ENCODE data around the gene PAX5.
A peak's percentile ranks its signal among the peaks of the same experiment; 100 is the strongest.

PAX5 gene

GRCh38 chr9:36842560-36843530 lies 191.2 kb downstream of the PAX5 start:
- DNase-seq (ENCODE audit: insufficient read length, low spot score) (no peak), FAIRE-seq (no peak)

GRCh38 chr9:36840898-36841536 lies 193.1 kb downstream of the PAX5 start:
- DNase-seq (ENCODE audit: insufficient read length, low spot score), result no peak

GRCh38 chr9:36839131-36839885 lies 194.8 kb downstream of the PAX5 start:
- DNase-seq (ENCODE audit: insufficient read length, low spot score), result no peak
- no peak for FAIRE-seq

More at GRCh38 chr9:36840898-36841536, 193.1 kb downstream of the PAX5 start:
- FAIRE-seq, result no peak

- no peak for FAIRE-seq
- no peak for DNase-seq (ENCODE audit: insufficient read length, low spot score)
Observed at GRCh38 chr9:36837431-36838405, 196.3 kb downstream of the PAX5 start.

GRCh38 chr9:36836486-36836885 lies 197.6 kb downstream of the PAX5 start:
- DNase-seq (ENCODE audit: insufficient read length, low spot score), result no peak

GRCh38 chr9:36835271-36835996 lies 198.6 kb downstream of the PAX5 start:
- FAIRE-seq, result no peak
- no peak for DNase-seq (ENCODE audit: insufficient read length, low spot score)

More at GRCh38 chr9:36836486-36836885, 197.6 kb downstream of the PAX5 start:
- FAIRE-seq, result no peak

GRCh38 chr9:36834736-36835135 lies 199.3 kb downstream of the PAX5 start:
- FAIRE-seq (no peak), DNase-seq (ENCODE audit: insufficient read length, low spot score) (no peak)

GRCh38 chr9:36833954-36834353 lies 200.1 kb downstream of the PAX5 start:
- DNase-seq (ENCODE audit: insufficient read length, low spot score) (no peak), FAIRE-seq (no peak)

GRCh38 chr9:36832164-36832795 lies 201.8 kb downstream of the PAX5 start:
- FAIRE-seq (peak; percentile 59), DNase-seq (ENCODE audit: insufficient read length, low spot score) (no peak)

- DNase-seq (ENCODE audit: insufficient read length, low spot score) (no peak), FAIRE-seq (no peak)
Observed at GRCh38 chr9:36831381-36832161, 202.5 kb downstream of the PAX5 start.

GRCh38 chr9:36828611-36829013 lies 205.5 kb downstream of the PAX5 start:
- FAIRE-seq (no peak), DNase-seq (ENCODE audit: insufficient read length, low spot score) (no peak)

GRCh38 chr9:36827593-36827992 lies 206.5 kb downstream of the PAX5 start:
- DNase-seq (ENCODE audit: insufficient read length, low spot score) (no peak), FAIRE-seq (no peak)

GRCh38 chr9:36826581-36826980 lies 207.5 kb downstream of the PAX5 start:
- no peak for DNase-seq (ENCODE audit: insufficient read length, low spot score)
- no peak for FAIRE-seq

GRCh38 chr9:36825179-36825578 lies 208.9 kb downstream of the PAX5 start:
- FAIRE-seq, result no peak
- no peak for DNase-seq (ENCODE audit: insufficient read length, low spot score)

GRCh38 chr9:36823934-36824333 lies 210.1 kb downstream of the PAX5 start:
- DNase-seq (ENCODE audit: insufficient read length, low spot score) (no peak), FAIRE-seq (no peak)

GRCh38 chr9:36823466-36823865 lies 210.6 kb downstream of the PAX5 start:
- FAIRE-seq (no peak), DNase-seq (ENCODE audit: insufficient read length, low spot score) (no peak)

GRCh38 chr9:36822201-36822600 lies 211.9 kb downstream of the PAX5 start:
- DNase-seq (ENCODE audit: insufficient read length, low spot score) (no peak), FAIRE-seq (no peak)

GRCh38 chr9:36820392-36820861 lies 213.6 kb downstream of the PAX5 start:
- no peak for FAIRE-seq
- no peak for DNase-seq (ENCODE audit: insufficient read length, low spot score)

Measured in GM19239 (cell line).